Measurements from ENCODE around the gene GRIA1. TPM values are rescaled to one million over a fixed set of nuclear protein-coding genes. Genes with fewer than 3 reads are reported as not detected.

The GRIA1 gene
- total RNA-seq, 6 experiments from 2014 or later = 0.10 to 0.57 (median 0.21) TPM

- Mint-ChIP-seq H3K4me1 (ENCODE audit: low read depth) (no peaks in the 10 kb centered on the region; the same call in 1 of the 2 replicates), H3K27me3 (ENCODE audit: insufficient read depth) (peaks cover 5% of the 10 kb centered on the region), H3K4me3 (no peak overlapping the region), H3K27ac (no peak overlapping the region), H3K36me3 (ENCODE audit: low read depth) (no peaks in the 10 kb centered on the region), H3K9me3 (no peaks in the 10 kb centered on the region)
- DNase-seq = no peak
- TF ChIP-seq CTCF (IDR thresholded peaks at IDR 0.05) = no peak
Observed at GRCh38 chr5:153755913-153756500, 265.5 kb downstream of the GRIA1 start.

GRCh38 chr5:153756540-153756939 is 266.1 kb downstream of the GRIA1 start:
- Mint-ChIP-seq H3K27ac (no peak overlapping the region), H3K9me3 (no peaks in the 10 kb centered on the region), H3K4me3 (no peak overlapping the region), H3K36me3 (ENCODE audit: low read depth) (no peaks in the 10 kb centered on the region), H3K4me1 (ENCODE audit: low read depth) (no peaks in the 10 kb centered on the region; the same call in 1 of the 2 replicates), H3K27me3 (ENCODE audit: insufficient read depth) (peaks cover 5% of the 10 kb centered on the region)
- DNase-seq = no peak
- TF ChIP-seq CTCF (IDR thresholded peaks at IDR 0.05) = peak; percentile 55; the same call in 1 of the 2 replicates

GRCh38 chr5:153765987-153766386 is 275.5 kb downstream of the GRIA1 start:
- TF ChIP-seq CTCF (IDR thresholded peaks at IDR 0.05) = no peak
- peaks cover 6% of the 10 kb centered on the region; the same call in 1 of the 2 replicates for H3K27me3 Mint-ChIP-seq (ENCODE audit: insufficient read depth)
- no peaks in the 10 kb centered on the region for H3K4me1 Mint-ChIP-seq (ENCODE audit: low read depth)
- no peaks in the 10 kb centered on the region for H3K36me3 Mint-ChIP-seq (ENCODE audit: low read depth)
- no peak for DNase-seq
- no peak overlapping the region for H3K4me3 Mint-ChIP-seq
- H3K9me3 Mint-ChIP-seq = no peaks in the 10 kb centered on the region
- H3K27ac Mint-ChIP-seq = no peak overlapping the region

GRCh38 chr5:153767221-153768188 is 277.0 kb downstream of the GRIA1 start:
- Mint-ChIP-seq H3K27ac (no peak overlapping the region), H3K4me1 (ENCODE audit: low read depth) (no peaks in the 10 kb centered on the region), H3K4me3 (no peak overlapping the region), H3K9me3 (no peaks in the 10 kb centered on the region), H3K36me3 (ENCODE audit: low read depth) (no peaks in the 10 kb centered on the region), H3K27me3 (ENCODE audit: insufficient read depth) (peaks cover 6% of the 10 kb centered on the region; the same call in 1 of the 2 replicates)
- TF ChIP-seq CTCF (IDR thresholded peaks at IDR 0.05) = no peak
- DNase-seq = no peak

- no peak overlapping the region for H3K4me3 Mint-ChIP-seq
- DNase-seq = no peak
Observed at GRCh38 chr5:153770066-153770465, 279.6 kb downstream of the GRIA1 start.

More at GRCh38 chr5:153770066-153770465, 279.6 kb downstream of the GRIA1 start:
- Mint-ChIP-seq H3K27me3 (ENCODE audit: insufficient read depth) (peaks cover 6% of the 10 kb centered on the region; the same call in 1 of the 2 replicates), H3K36me3 (ENCODE audit: low read depth) (no peaks in the 10 kb centered on the region), H3K4me1 (ENCODE audit: low read depth) (no peaks in the 10 kb centered on the region), H3K9me3 (no peaks in the 10 kb centered on the region), H3K27ac (no peak overlapping the region)
- no peak for TF ChIP-seq CTCF (IDR thresholded peaks at IDR 0.05)
